Measurements from ENCODE around the gene CES3.

CES3 gene

GRCh38 chr16:67013233-67013822 is 52.3 kb downstream of the CES3 start:
- DNase-seq = no peak

GRCh38 chr16:67013823-67014633 is 53.0 kb downstream of the CES3 start:
- DNase-seq = peak; percentile 67

GRCh38 chr16:67014634-67015312 is 53.7 kb downstream of the CES3 start:
- DNase-seq = no peak

- no peak for DNase-seq
Observed at GRCh38 chr16:67015313-67015731, 54.3 kb downstream of the CES3 start.

- no peak for DNase-seq
Observed at GRCh38 chr16:67016143-67016542, 55.1 kb downstream of the CES3 start.

GRCh38 chr16:67016681-67017420 is 55.8 kb downstream of the CES3 start:
- DNase-seq = no peak

- DNase-seq = no peak
Observed at GRCh38 chr16:67017421-67017750, 56.3 kb downstream of the CES3 start.

GRCh38 chr16:67017810-67018488 is 56.9 kb downstream of the CES3 start:
- DNase-seq = peak; percentile 84

GRCh38 chr16:67019171-67019570 is 58.1 kb downstream of the CES3 start:
- DNase-seq = peak; percentile 17

- DNase-seq = peak; percentile 17
Observed at GRCh38 chr16:67021321-67021720, 60.3 kb downstream of the CES3 start.

GRCh38 chr16:67022531-67023214 is 61.6 kb downstream of the CES3 start:
- no peak for DNase-seq

GRCh38 chr16:67023689-67024088 is 62.6 kb downstream of the CES3 start:
- no peak for DNase-seq
